ENCODE measurements around the gene CSF3R.
"Not testable (repeated sequence)": the region's sequence is repeated elsewhere in the genome, so short reads cannot be mapped to it uniquely, and the experiment has no call there.

Gene CSF3R

GRCh38 chr1:36493524-36493923 lies 10.8 kb upstream of the CSF3R start:
- POLR2A ChIA-PET = no interaction called here
- no peak for DNase-seq (ENCODE audit: extremely low spot score)
- no peak for TF ChIP-seq CTCF (IDR thresholded peaks at IDR 0.05; ENCODE audit: control extremely low read depth, extremely low read depth, low read depth, missing control alignments)
- CTCF ChIA-PET = no interaction called here

- ChIA-PET CTCF (no interaction called here), POLR2A (no interaction called here)
- TF ChIP-seq CTCF (IDR thresholded peaks at IDR 0.05; ENCODE audit: control extremely low read depth, extremely low read depth, low read depth, missing control alignments) = no peak
- no peak for DNase-seq (ENCODE audit: extremely low spot score)
These were observed 9.8 kb upstream of the CSF3R start for GRCh38 chr1:36492491-36492890.

GRCh38 chr1:36489258-36490051 lies 6.7 kb upstream of the CSF3R start:
- POLR2A ChIA-PET; CTCF ChIA-PET; DNase-seq (ENCODE audit: extremely low spot score): not testable (repeated sequence)

GRCh38 chr1:36487906-36488305 lies 5.2 kb upstream of the CSF3R start:
- ChIA-PET POLR2A (no interaction called here), CTCF (interaction anchor here (1.0 to 1.4 kb wide), 2 partner anchors 9 to 14 kb away, joined by 3 read pairs; no protein-coding TSS in a partner anchor)

GRCh38 chr1:36487336-36487725 lies 4.6 kb upstream of the CSF3R start:
- POLR2A ChIA-PET; DNase-seq (ENCODE audit: extremely low spot score): not testable (repeated sequence)
- CTCF ChIA-PET = interaction anchor here (1.0 to 1.4 kb wide), 2 partner anchors 8 to 15 kb away, joined by 3 read pairs; no protein-coding TSS in a partner anchor

More at GRCh38 chr1:36487906-36488305, 5.2 kb upstream of the CSF3R start:
- no peak for TF ChIP-seq CTCF (IDR thresholded peaks at IDR 0.05; ENCODE audit: control extremely low read depth, extremely low read depth, low read depth, missing control alignments)
- no peak for DNase-seq (ENCODE audit: extremely low spot score)

GRCh38 chr1:36486439-36487335 lies 4.0 kb upstream of the CSF3R start:
- CTCF ChIA-PET = interaction anchor here (1.0 to 1.5 kb wide), 6 partner anchors 7 to 66 kb away, joined by 3 to 6 read pairs (median 3); no protein-coding TSS in a partner anchor
- no peak for TF ChIP-seq CTCF (IDR thresholded peaks at IDR 0.05; ENCODE audit: control extremely low read depth, extremely low read depth, low read depth, missing control alignments)
- no peak for DNase-seq (ENCODE audit: extremely low spot score)
- POLR2A ChIA-PET = no interaction called here

GRCh38 chr1:36486093-36486438 lies 3.4 kb upstream of the CSF3R start:
- TF ChIP-seq CTCF (IDR thresholded peaks at IDR 0.05; ENCODE audit: control extremely low read depth, extremely low read depth, low read depth, missing control alignments) = no peak
- CTCF ChIA-PET = interaction anchor here (1.0 to 1.5 kb wide), 5 partner anchors 9 to 67 kb away, joined by 3 to 6 read pairs (median 3); no protein-coding TSS in a partner anchor

More at GRCh38 chr1:36486093-36486438, 3.4 kb upstream of the CSF3R start:
- POLR2A ChIA-PET = no interaction called here
- DNase-seq (ENCODE audit: extremely low spot score) = no peak
